H1 (cell line): ENCODE results near the gene BRCC3. TPM values are rescaled to one million over a fixed set of nuclear protein-coding genes. Genes with fewer than 3 reads are reported as not detected.

Source experiments
- CBX5 ChIP-seq: fragments of 300-800, 300-1000 bp; sonication (generic); IDR thresholded peaks from 2 replicates; pipeline ENCODE4 v1.7.1; 2016; ENCODE audit warnings: antibody characterized with exemption, low read length, low read depth
- CBX8 ChIP-seq: fragments of 300-800, 300-1000 bp; sonication (generic); IDR thresholded peaks from 2 replicates; pipeline ENCODE4 v1.7.1; 2016; ENCODE audit warnings: low read depth, low read length, borderline replicate concordance
- CTCF ChIP-seq, 3 experiments: IDR thresholded peaks; 1 replicate in 2 of 3; 2 replicates in 1 of 3; pipeline versions ENCODE4 v1.5.1 to v1.6.1; 2011; ENCODE audit warnings: low read length in 3 of 3, mild to moderate bottlenecking in 3 of 3, inconsistent platforms in 2 of 3, low read depth in 1 of 3, moderate library complexity in 1 of 3; ENCODE audit not compliant: insufficient read depth in 1 of 3; ENCODE audit errors: control extremely low read depth in 1 of 3
- HDAC6 ChIP-seq: IDR thresholded peaks from one replicate; pipeline ENCODE4 v1.7.1; 2012; ENCODE audit warnings: low read depth, mild to moderate bottlenecking, inconsistent platforms, low read length, moderate library complexity
- JUND ChIP-seq: IDR thresholded peaks from 2 replicates; pipeline ENCODE4 v1.6.1; 2011; ENCODE audit warnings: mild to moderate bottlenecking, improper control_type of control experiment, low read length
- NRF1 ChIP-seq: IDR thresholded peaks from 2 replicates; pipeline ENCODE4 v1.6.1; 2011; ENCODE audit warnings: mild to moderate bottlenecking, low read depth, low read length, improper control_type of control experiment
- SAP30 ChIP-seq: fragments of 300-600 bp; sonication (generic); IDR thresholded peaks from 2 replicates; pipeline ENCODE4 v1.7.1; 2012; ENCODE audit warnings: low read length, moderate library complexity, mild to moderate bottlenecking, inconsistent platforms; ENCODE audit not compliant: insufficient read depth, insufficient replicate concordance
- TAF1 ChIP-seq: IDR thresholded peaks from 2 replicates; pipeline ENCODE4 v1.6.1; 2011; ENCODE audit warnings: mild to moderate bottlenecking, low read depth, low read length
- polyA plus RNA-seq, 7 experiments: library from polyadenylated mRNA; depleted of rRNA in 3 of 7; stranded (reverse) in 5 of 7; unstranded in 2 of 7; fragments of >200 nt in 5 of 7; fragments of 200-250 nt in 2 of 7; gene quantifications; 1 replicate in 5 of 7; 2 replicates in 1 of 7; 4 replicates in 1 of 7; pipeline versions ENCODE4 v1.2.1 to v1.2.3, GENCODE V29; 2011 to 2013; ENCODE audit warnings: missing spikeins in 2 of 7, mixed read lengths in 2 of 7
- total RNA-seq: library from RNA; stranded (reverse); fragmentation: NEBNext Ultra II Directional; extraction: Animal tissue kit (Norgen Biotek cat#: 25700); gene quantifications from 2 replicates; pipeline ENCODE4 v1.2.1, GENCODE V29; 2021

BRCC3 gene
- total and polyA plus RNA-seq, 2 of the 8 experiments (the other 6 are each of a cell fraction or from before 2014, with no cell fraction given): 13.1 to 23.2 TPM

- TF ChIP-seq CTCF (IDR thresholded peaks at IDR 0.05; ENCODE audit: control extremely low read depth in 1 of 3, insufficient read depth in 1 of 3, low read depth in 1 of 3, low read length in 3 of 3) (no peak), HDAC6 (no peak), NRF1 (no peak), CBX8 (no peak), SAP30 (no peak), JUND (no peak), TAF1 (no peak), CBX5 (no peak)
Measured at GRCh38 chrX:155127465-155127864, 56.2 kb downstream of the BRCC3 start (continued).
